MM.1S (cell line): ENCODE measurements around the gene XRCC4.

Experiments
- EZH2 ChIP-seq: fragments of 300-600 bp; sonication (generic); optimal IDR thresholded peaks from 2 replicates; pipeline ENCODE3; 2017; ENCODE audit warnings: low read depth, mild to moderate bottlenecking, antibody characterized with exemption, low read length, mixed read lengths
- TF ChIP-seq, protein P1 (sequence below): fragments of 300-600 bp; sonication (generic); IDR thresholded peaks from 2 replicates; pipeline ENCODE4 v1.5.1; 2016; ENCODE audit warnings: antibody characterized with exemption, low read length, mixed read lengths

DNA sequence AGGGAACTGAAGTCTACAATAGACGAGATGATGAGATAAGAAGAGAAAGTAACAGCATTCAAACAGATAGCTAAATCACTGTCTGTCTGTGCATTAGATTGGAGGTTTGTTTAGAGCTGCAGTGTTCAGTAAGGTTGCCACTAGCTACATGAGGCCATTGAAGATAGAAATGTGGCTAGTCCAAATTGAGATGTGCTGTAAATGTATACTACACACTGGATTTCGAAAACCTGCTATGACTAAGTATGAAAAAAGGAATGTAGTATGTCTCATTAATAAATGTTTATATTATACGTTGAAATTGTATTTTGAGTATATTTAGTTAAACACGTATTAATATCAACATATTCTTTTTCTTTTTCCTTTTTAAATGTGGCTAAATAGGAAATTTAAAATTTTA is 142.1 kb downstream of the XRCC4 start:
- TF ChIP-seq, protein P1, sequence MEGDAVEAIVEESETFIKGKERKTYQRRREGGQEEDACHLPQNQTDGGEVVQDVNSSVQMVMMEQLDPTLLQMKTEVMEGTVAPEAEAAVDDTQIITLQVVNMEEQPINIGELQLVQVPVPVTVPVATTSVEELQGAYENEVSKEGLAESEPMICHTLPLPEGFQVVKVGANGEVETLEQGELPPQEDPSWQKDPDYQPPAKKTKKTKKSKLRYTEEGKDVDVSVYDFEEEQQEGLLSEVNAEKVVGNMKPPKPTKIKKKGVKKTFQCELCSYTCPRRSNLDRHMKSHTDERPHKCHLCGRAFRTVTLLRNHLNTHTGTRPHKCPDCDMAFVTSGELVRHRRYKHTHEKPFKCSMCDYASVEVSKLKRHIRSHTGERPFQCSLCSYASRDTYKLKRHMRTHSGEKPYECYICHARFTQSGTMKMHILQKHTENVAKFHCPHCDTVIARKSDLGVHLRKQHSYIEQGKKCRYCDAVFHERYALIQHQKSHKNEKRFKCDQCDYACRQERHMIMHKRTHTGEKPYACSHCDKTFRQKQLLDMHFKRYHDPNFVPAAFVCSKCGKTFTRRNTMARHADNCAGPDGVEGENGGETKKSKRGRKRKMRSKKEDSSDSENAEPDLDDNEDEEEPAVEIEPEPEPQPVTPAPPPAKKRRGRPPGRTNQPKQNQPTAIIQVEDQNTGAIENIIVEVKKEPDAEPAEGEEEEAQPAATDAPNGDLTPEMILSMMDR: no peak
- no peak for TF ChIP-seq EZH2
